ENCODE results near the gene GPR33.

GRCh38 chr14:31527546-31527945 is 39.7 kb upstream of the GPR33 start:
- no peak for TF ChIP-seq POLR2A (IDR thresholded peaks at IDR 0.05; ENCODE audit: low read depth, low read length)
- no peak for TF ChIP-seq POLR2AphosphoS5 (IDR thresholded peaks at IDR 0.05; ENCODE audit: low read depth, low read length)
- TF ChIP-seq TAF1 (IDR thresholded peaks at IDR 0.05; ENCODE audit: borderline replicate concordance, low read depth, low read length): no peak

All from GM12892 (cell line).